Heart left ventricle (tissue), 16 donors: ENCODE measurements around the gene HSPD1. TPM values are rescaled to one million over a fixed set of nuclear protein-coding genes. Genes with fewer than 3 reads are reported as not detected.

Source experiments
- ATAC-seq, 4 donors: fragments of 200-7000 bp; cut with Tn5 transposase; one replicate each; pipeline ENCODE4 v1.9.1; 2020 to 2022; ENCODE audit warnings: moderate library complexity in 4 of 4, mild to moderate bottlenecking in 3 of 4, moderate number of reproducible peaks in 1 of 4
- DNase-seq, 5 donors: peaks; one replicate each; pipeline ENCODE4 v3.0.0-alpha.2; 2020
- H3K27ac ChIP-seq, 12 donors: fragments of 200-600 bp; sonication (generic) in 4 of 12; one replicate each; pipeline versions ENCODE4 v1.5.0 to v1.8.0; 2016 to 2022; ENCODE audit warnings: mild to moderate bottlenecking in 2 of 12
- H3K27me3 ChIP-seq, 9 donors: fragments of 200-600 bp; sonication (generic) in 2 of 9; one replicate each; pipeline versions ENCODE4 v1.5.1 to v1.8.0; 2016 to 2022; ENCODE audit warnings: mild to moderate bottlenecking in 3 of 9
- H3K36me3 ChIP-seq, 9 donors: fragments of 200-600 bp; sonication (generic) in 2 of 9; one replicate each; pipeline versions ENCODE4 v1.5.0 to v1.8.0; 2018 to 2022; ENCODE audit warnings: mild to moderate bottlenecking in 2 of 9
- H3K4me1 ChIP-seq, 12 donors: fragments of 200-600 bp; sonication (generic) in 4 of 12; one replicate each; pipeline versions ENCODE4 v1.5.0 to v1.8.0; 2016 to 2022; ENCODE audit warnings: mild to moderate bottlenecking in 3 of 12
- H3K4me3 ChIP-seq, 12 donors: fragments of 200-600 bp; sonication (generic) in 4 of 12; one replicate each; pipeline versions ENCODE4 v1.5.0 to v1.8.0; 2017 to 2022; ENCODE audit warnings: mild to moderate bottlenecking in 9 of 12, moderate library complexity in 4 of 12
- H3K9me3 ChIP-seq, 12 donors: fragments of 200-600 bp; sonication (generic) in 4 of 12; one replicate each; pipeline versions ENCODE4 v1.5.0 to v1.8.0; 2016 to 2022; ENCODE audit warnings: mild to moderate bottlenecking in 1 of 12
- POLR2A ChIP-seq, 2 donors: fragments of 450-650 bp; IDR thresholded peaks; one replicate each; pipeline ENCODE4 v1.6.1; 2017; ENCODE audit warnings: antibody characterized with exemption in 2 of 2, mild to moderate bottlenecking in 2 of 2, moderate library complexity in 2 of 2
- WGBS, 4 donors: extraction: QIAGEN DNeasy Blood & Tissue Kit in 2 of 4; methylation state at CpG; one replicate each; pipeline versions ENCODE4 v1.1.5 to v1.1.7; 2013 to 2018; 5-methylcytosine and 5-hydroxymethylcytosine counted together
- intact Hi-C, 10 donors: fragments of 100-400 bp; cut with DNase I; formaldehyde crosslinking; loops; one replicate each; pipeline versions ENCODE4 v1.11.1 to v1.14.2; 2022
- polyA plus RNA-seq, 2 donors: library from polyadenylated mRNA; stranded (reverse); fragments of 200-250 nt; gene quantifications; one replicate each; pipeline ENCODE4 v1.2.3, GENCODE V29; 2013
- total RNA-seq, 9 donors: library from RNA; depleted of rRNA in 2 of 9; stranded (reverse); fragments of >200 nt in 2 of 9; fragmentation: NEBNext Ultra II Directional in 3 of 9; extraction: Animal tissue kit (Norgen Biotek cat#: 25700) in 3 of 9; gene quantifications; one replicate each; pipeline versions ENCODE4 v1.1.0 to v1.2.4, GENCODE V29; 2016 to 2023
- TF ChIP-seq, protein P1 (sequence below), 12 donors: fragments of 200-600 bp; sonication (generic) in 4 of 12; IDR thresholded peaks; one replicate each; pipeline versions ENCODE4 v1.5.0 to v1.8.0; 2018 to 2022; ENCODE audit warnings: antibody characterized with exemption in 12 of 12, mild to moderate bottlenecking in 5 of 12
- donor health status: ischemic (EF 13 %, LVEDD 7.1; RV severe dilation, severe dysfunction).
- donor health status: healthy with polysubstance abuse.
- donor health status: DM: no; HTN: yes; CAD: no.
- donor health status: DM: no; HTN: no; CAD: no.
- donor health status: ischemic (EF 25% LVEDD 6.9; RV normal size, moderate dysfunction).
- donor health status: ischemic (EF 25% LVEDD 5.7; RV mildly dilated, moderate dysfunction).
- donor health status: healthy.
- donor health status: DM: yes; HTN: yes; CAD: no.
- donor health status: ischemic (EF 35%, LVEDD 5.7; RV mildly dilated, moderate dysfunction).
- donor health status: nonischemic (EF 11% LVEDD 7.7; RV severe dilation, severe dysfunction).
- donor health status: DM: yes; HTN: yes; CAD: no.
- donor health status: PGD.
- donor health status: ischemic (EF 29% LVEDD 5.4; RV normal size, mild dysfunction).
- donor health status: nonischemic (EF 23%, LVEDD 6.1; RV moderate dilation, normal function).

HSPD1 gene
- total and polyA plus RNA-seq, 11 donors, result 86.7 to 246 (median 121) TPM

DNA sequence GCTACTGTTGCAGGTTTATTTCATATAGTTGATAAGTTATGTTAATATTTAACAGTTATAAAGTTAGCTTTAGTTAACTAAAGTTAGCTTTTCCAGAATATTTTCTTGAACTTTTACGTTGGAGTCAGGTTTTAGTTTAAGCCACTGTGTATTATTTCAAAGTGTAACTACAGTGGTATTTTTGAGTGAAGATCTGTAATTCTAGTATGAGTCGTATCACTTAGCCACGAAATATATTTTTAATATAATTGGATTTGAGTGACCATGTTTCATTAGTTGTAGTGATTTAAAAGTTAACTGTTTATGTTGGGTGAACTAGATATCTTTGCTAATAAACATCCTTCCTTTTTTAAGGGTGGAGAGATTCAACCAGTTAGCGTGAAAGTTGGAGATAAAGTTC, 3.0 kb upstream of the HSPD1 start:
- peak overlapping the region in 1 of 12 donors; percentile 25 for H3K4me3 ChIP-seq
- intact Hi-C loops, result loop anchor here in 4 of 10 donors (5.0 to 10.0 kb wide), 3 partner anchors 48 to 275 kb away; partner anchors contain the start of genes COQ10B (in 2 of the 4) and MARS2 (in 1 of the 4)
- 80 to 87% (median 82%) methylated on average over 4 of the region's 4 CpGs for WGBS, 4 donors

DNA sequence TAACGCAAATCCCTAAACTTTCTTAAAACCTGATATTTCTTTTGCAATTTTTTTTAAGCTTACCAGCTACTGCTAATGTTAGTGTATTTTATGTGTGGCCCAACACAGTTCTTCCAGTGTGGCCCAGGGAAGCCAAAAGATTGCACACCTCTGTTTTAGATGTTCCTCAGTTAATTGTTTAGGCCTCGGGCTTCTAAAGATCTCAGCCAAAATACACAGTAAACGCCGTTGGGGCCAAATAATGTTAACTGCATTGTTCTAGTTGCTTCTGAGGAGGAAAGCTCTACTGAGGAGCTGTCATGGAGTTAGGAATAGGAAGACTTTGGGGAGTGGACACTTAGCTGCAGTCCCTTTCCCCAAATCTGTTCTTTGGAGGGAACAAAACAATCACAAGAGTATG, 2.6 kb upstream of the HSPD1 start:
- ATAC-seq, result no peak
- no peaks in the 10 kb centered on the region for H3K27me3 ChIP-seq
- H3K4me3 ChIP-seq, result peak overlapping the region in 1 of 12 donors; percentile 25
- peak overlapping the region in 1 of 12 donors; percentile 43 for H3K27ac ChIP-seq
- intact Hi-C loops, result loop anchor here in 4 of 10 donors (5.0 to 10.0 kb wide), 3 partner anchors 47 to 275 kb away; partner anchors contain the start of genes COQ10B (in 2 of the 4) and MARS2 (in 1 of the 4)
- WGBS, 4 donors, result 56 to 66% (median 63%) methylated on average over 4 of the region's 4 CpGs
- no peak for DNase-seq
- H3K9me3 ChIP-seq, result no peaks in the 10 kb centered on the region
- H3K4me1 ChIP-seq, result peaks cover 5 to 40% (median 30%) of the 10 kb centered on the region in 12 donors
- TF ChIP-seq, protein P1, sequence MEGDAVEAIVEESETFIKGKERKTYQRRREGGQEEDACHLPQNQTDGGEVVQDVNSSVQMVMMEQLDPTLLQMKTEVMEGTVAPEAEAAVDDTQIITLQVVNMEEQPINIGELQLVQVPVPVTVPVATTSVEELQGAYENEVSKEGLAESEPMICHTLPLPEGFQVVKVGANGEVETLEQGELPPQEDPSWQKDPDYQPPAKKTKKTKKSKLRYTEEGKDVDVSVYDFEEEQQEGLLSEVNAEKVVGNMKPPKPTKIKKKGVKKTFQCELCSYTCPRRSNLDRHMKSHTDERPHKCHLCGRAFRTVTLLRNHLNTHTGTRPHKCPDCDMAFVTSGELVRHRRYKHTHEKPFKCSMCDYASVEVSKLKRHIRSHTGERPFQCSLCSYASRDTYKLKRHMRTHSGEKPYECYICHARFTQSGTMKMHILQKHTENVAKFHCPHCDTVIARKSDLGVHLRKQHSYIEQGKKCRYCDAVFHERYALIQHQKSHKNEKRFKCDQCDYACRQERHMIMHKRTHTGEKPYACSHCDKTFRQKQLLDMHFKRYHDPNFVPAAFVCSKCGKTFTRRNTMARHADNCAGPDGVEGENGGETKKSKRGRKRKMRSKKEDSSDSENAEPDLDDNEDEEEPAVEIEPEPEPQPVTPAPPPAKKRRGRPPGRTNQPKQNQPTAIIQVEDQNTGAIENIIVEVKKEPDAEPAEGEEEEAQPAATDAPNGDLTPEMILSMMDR (IDR thresholded peaks at IDR 0.05), result no peak
- TF ChIP-seq POLR2A (IDR thresholded peaks at IDR 0.05), result no peak
- H3K36me3 ChIP-seq, result peaks cover 0 to 59% (median 45%) of the 10 kb centered on the region in 9 donors

More for the DNA sequence above, 3.0 kb upstream of the HSPD1 start:
- Histone ChIP-seq H3K9me3 (no peaks in the 10 kb centered on the region), H3K36me3 (peaks cover 0 to 55% (median 40%) of the 10 kb centered on the region in 9 donors), H3K4me1 (peaks cover 5 to 36% (median 25%) of the 10 kb centered on the region in 12 donors), H3K27me3 (no peaks in the 10 kb centered on the region), H3K27ac (peak overlapping the region in 1 of 12 donors; percentile 43)
- DNase-seq (no peak), ATAC-seq (no peak)
- TF ChIP-seq, protein P1 (IDR thresholded peaks at IDR 0.05), result no peak
- TF ChIP-seq POLR2A (IDR thresholded peaks at IDR 0.05), result no peak

DNA sequence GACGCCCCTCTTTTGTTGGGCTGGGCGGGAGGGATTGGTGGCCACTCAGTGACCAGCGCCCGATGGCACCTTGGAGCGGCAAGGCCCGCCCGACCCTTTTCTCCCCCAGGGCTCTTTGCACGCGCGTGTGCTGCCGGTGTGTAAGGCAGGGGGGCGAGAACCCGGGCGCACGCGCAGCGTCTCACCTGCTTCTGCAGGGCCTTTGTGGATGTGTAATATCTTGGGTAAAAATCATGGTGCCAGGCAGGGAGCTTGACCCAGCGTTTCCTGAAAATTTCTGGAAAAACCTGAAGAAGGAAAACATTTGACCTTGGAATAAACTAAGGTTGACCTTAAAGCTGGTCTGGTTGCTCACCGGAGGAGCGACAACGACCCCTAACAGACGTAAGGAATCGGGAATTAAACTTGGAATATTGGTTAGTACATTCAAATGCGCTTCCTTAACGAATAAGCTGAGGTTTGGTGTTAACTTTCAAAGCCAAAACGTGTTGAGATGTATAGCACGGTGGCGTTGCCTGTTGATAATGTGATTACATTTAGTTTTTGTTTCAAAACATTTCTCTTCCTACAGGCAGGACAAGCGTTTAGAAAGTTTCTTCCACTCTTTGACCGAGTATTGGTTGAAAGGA, 977 bp upstream of the HSPD1 start:
- 0 to 1% (median 0%) methylated on average over 21 to 30 of the region's 30 CpGs for WGBS, 4 donors
- TF ChIP-seq POLR2A (IDR thresholded peaks at IDR 0.05), result no peak
- TF ChIP-seq, protein P1 (IDR thresholded peaks at IDR 0.05), result no peak
- H3K27me3 ChIP-seq, result no peaks in the 10 kb centered on the region
- DNase-seq (no peak), ATAC-seq (peak in 3 of 4 donors; percentile 5 to 10 (median 5))
- peak overlapping the region; percentile 56 to 96 (median 81) for H3K4me3 ChIP-seq
- intact Hi-C loops, result loop anchor here in 7 of 10 donors (1.0 to 10.0 kb wide), 9 partner anchors 14 to 278 kb away; partner anchors contain the start of genes COQ10B (in 5 of the 7) and MARS2 (in 2 of the 7)
- peak overlapping the region; percentile 79 to 99 (median 96) for H3K27ac ChIP-seq
- peaks cover 0 to 67% (median 59%) of the 10 kb centered on the region in 9 donors for H3K36me3 ChIP-seq
- no peaks in the 10 kb centered on the region for H3K9me3 ChIP-seq
- H3K4me1 ChIP-seq, result peaks cover 5 to 56% (median 36%) of the 10 kb centered on the region in 12 donors
